Fibroblast of skin of abdomen (primary cell): ENCODE results near the gene TBC1D21.
"Not testable (repeated sequence)": the region's sequence is repeated elsewhere in the genome, so short reads cannot be mapped to it uniquely, and the experiment has no call there.

Source experiments
- DNase-seq: peaks from one replicate; pipeline ENCODE4 v3.0.0-alpha.2; 2013

TBC1D21 gene

DNA sequence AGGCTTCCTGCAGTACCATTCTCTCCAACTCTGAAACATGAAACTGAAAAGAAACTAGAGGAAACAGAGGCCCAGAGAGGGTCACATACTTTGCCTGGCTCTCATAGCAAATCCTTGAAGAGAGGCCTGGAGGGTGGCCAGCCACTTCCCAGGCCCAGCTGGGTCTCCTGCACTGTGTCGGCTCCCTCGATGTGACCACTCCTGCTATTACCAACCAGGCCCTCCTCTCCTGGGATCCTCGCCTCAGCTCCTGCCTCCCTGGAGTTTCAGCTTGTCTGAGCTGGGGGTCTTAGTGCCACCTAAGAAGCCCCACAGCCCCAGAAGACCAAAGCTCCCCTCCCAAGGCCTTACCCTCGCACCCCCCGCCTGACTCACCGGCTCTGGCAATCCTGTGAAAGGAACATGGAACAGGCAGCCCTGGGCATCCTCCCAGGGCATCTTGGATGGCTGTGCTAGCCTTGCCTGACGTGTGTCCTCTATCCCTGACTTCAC lies 57.5 kb downstream of the TBC1D21 start:
- no peak for DNase-seq

DNA sequence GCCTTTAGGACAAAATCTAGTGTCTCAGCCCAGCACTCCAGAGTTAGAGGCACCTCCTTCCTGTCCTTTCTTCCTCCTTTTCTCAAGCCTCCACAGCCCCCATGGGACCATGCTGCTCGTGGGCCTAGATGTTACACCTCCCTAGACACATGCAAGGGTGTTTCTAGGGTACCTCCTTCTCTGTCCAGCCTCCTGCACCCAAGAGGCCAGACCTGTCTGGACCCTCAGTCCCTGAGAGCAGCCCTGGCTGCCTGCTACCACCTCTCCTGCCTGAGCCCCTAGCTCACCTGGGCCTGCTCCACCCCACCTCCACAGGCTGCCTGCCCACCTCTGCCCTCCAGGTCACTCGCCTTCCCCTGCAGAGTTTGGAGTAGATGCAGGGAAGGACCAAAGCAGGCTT lies 58.1 kb downstream of the TBC1D21 start:
- DNase-seq = no peak

DNA sequence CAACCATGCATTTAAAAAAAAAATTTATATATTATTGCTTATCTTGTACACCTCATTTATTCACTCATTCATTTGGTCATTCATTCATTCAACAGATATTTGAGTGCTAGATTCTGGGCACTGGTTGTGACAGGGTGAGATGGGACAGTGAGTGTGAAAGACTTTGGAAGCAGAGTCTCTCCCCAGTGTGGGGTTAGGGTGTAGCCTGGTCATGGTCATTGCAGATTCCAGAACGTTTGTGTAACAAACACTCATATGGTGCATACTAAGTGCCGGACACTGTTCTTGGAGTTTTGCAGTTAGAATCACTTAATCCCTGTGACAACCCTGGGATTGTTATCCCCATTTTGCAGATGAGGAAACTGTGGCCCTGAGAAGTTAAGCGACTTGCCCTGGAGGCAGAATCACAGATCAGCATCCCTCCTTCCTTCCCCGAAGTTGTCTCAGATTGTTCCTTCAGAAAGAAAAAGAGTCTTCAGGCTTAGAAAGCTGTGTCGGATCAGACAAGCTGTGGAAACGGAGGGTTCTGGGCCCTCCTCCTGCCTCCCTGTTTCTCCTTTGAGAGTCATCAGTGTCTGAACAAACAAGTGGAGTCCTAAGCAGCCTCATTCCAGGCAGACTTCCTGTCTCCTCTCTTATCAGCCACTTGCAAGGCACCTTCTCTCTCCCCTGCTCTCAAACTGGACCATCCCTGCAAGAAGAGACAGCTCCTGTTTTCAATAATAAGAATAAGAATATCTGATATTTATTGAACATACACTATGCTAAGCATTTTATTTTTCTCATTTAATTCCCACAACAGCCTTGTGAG lies 59.2 kb downstream of the TBC1D21 start:
- DNase-seq = no peak

GRCh38 chr15:73934281-73934680 lies 60.9 kb downstream of the TBC1D21 start:
- DNase-seq = no peak

GRCh38 chr15:73935547-73935946 lies 62.2 kb downstream of the TBC1D21 start:
- no peak for DNase-seq

DNA sequence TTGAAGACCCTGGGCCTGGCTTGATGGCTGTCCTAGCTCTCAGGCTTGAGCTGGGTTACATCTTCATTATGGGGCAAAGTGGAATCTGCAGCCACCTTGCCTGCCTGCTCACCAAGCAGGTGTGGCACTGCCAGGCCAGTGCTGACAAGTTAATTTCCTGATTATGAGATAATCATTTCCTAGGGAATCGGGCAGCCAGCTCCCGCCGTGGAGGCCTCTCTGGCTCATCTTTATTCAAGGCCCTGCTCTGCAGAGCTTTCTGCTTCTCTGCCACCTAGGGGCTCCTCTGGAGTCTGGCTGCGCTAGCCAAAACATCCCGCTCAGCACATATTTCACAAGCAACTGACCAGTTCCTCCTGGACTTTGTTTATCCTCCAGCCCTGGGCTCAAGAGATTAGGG lies 62.8 kb downstream of the TBC1D21 start:
- no peak for DNase-seq

GRCh38 chr15:73936588-73937290 lies 63.4 kb downstream of the TBC1D21 start:
- DNase-seq = no peak

DNA sequence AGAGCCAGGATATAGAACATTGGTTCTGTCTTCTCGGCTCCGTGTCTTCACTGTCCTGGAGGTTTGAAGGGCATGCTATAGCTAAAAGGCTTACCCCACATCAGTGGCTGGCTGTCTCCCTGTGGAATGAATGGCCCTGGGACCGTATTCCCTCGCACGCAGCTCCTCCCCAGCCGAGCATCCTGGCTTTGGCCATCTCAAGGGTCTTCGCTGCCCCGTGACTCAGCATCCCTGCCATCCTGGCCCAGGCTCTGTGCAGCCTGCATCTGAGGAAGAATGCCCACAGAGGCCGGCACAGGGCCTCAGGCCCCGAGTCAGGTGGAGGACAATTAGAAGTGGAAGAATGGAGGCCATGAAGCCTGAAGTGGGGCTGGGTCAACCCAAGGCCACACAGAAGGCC lies 63.9 kb downstream of the TBC1D21 start:
- no peak for DNase-seq

DNA sequence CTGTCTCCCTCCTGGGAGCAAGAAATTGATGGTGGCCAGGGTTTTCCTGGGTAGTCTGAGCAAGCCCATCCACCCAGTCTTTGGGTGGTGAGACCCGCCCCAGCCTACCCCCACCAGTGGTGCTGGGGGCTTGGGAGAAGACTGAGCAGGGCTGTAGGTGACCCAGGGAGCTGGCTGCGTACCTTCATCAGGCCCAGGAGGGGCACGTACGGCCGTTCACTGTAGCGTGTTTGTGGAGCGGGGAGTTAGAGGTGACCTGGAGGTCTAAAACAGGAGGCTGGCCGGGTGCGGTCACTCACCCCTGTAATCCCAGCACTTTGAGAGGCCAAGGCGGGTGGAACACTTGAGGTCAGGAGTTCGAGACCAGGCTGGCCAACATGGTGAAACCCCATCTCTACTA lies 64.4 kb downstream of the TBC1D21 start:
- DNase-seq = no peak

DNA sequence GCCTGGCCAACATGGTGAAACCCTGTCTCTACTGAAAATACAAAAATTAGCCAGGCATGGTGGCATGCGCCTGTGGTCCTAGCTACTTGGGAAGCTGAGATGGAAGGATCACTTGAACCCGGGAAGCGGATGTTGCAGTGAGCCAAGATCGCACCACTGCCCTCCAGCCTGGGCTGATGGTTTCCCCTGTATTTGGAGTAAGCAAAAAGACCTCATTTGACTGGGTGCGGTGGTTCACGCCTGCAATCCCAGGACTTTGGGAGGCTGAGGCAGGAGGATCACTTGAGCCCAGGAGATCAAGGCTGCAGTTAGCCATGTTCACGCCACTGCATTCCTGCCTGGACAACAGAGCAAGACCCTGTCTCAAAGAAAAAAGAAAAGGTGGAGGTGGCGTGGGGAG lies 65.2 kb downstream of the TBC1D21 start:
- not testable (repeated sequence) for DNase-seq
